GM12878 (cell line): ENCODE results near the gene TSSC4. TPM values are rescaled to one million over a fixed set of nuclear protein-coding genes. Genes with fewer than 3 reads are reported as not detected.

ENCODE experiments used
- CHD4 ChIP-seq: fragments of 200-600 bp; sonication (generic); IDR thresholded peaks from 2 replicates; pipeline ENCODE4 v1.6.1; 2016; ENCODE audit warnings: mild to moderate bottlenecking
- CTCF ChIP-seq, 3 experiments: IDR thresholded peaks in 2 of 3; conservative IDR thresholded peaks in 1 of 3; 2 replicates each; pipeline ENCODE4 v1.5.1; 2011; ENCODE audit warnings: low read depth in 3 of 3, low read length in 3 of 3, mild to moderate bottlenecking in 3 of 3, control low read depth in 2 of 3, moderate library complexity in 2 of 3, inconsistent platforms in 1 of 3, mixed read lengths in 1 of 3; ENCODE audit not compliant: control insufficient read depth in 2 of 3, insufficient read depth in 1 of 3; ENCODE audit errors: extremely low read depth in 1 of 3
- DPF2 ChIP-seq: fragments of 450-650 bp; IDR thresholded peaks from 2 replicates; pipeline ENCODE4 v1.6.1; 2017; ENCODE audit warnings: mild to moderate bottlenecking
- EP300 ChIP-seq, 2 experiments: fragments of 150-350 bp in 1 of 2; IDR thresholded peaks; 2 replicates each; pipeline ENCODE4 v1.6.1; 2011 to 2012; ENCODE audit warnings: low read depth in 2 of 2, low read length in 2 of 2, borderline replicate concordance in 1 of 2, improper control_type of control experiment in 1 of 2, inconsistent platforms in 1 of 2; ENCODE audit not compliant: control insufficient read depth in 1 of 2
- FOS ChIP-seq: IDR thresholded peaks from 3 replicates; pipeline ENCODE4 v1.6.1; 2011; ENCODE audit warnings: borderline replicate concordance; ENCODE audit not compliant: insufficient read length; ENCODE audit errors: extremely low read depth
- JUNB ChIP-seq: IDR thresholded peaks from 2 replicates; pipeline ENCODE4 v1.6.1; 2016; ENCODE audit warnings: antibody characterized with exemption, mild to moderate bottlenecking
- LARP7 ChIP-seq: fragments of 450-650 bp; IDR thresholded peaks from 2 replicates; pipeline ENCODE4 v1.6.1; 2017; ENCODE audit warnings: mild to moderate bottlenecking
- MEF2B ChIP-seq: fragments of 450-650 bp; IDR thresholded peaks from 2 replicates; pipeline ENCODE4 v1.6.1; 2018; ENCODE audit warnings: mild to moderate bottlenecking, moderate library complexity; ENCODE audit not compliant: partially characterized antibody, poor library complexity, severe bottlenecking
- NBN ChIP-seq: fragments of 450-650 bp; IDR thresholded peaks from 2 replicates; pipeline ENCODE4 v1.6.1; 2016
- NRF1 ChIP-seq: conservative IDR thresholded peaks from 2 replicates; pipeline ENCODE4 v1.6.1; 2011; ENCODE audit warnings: mild to moderate bottlenecking, low read depth, low read length, improper control_type of control experiment
- POLR2AphosphoS5 ChIP-seq: IDR thresholded peaks from 2 replicates; pipeline ENCODE4 v1.6.1; 2011; ENCODE audit warnings: mild to moderate bottlenecking, low read length, inconsistent platforms
- POU2F2 ChIP-seq: IDR thresholded peaks from 3 replicates; pipeline ENCODE4 v1.6.1; 2011; ENCODE audit warnings: low read depth, mild to moderate bottlenecking, low read length, borderline replicate concordance
- SPI1 ChIP-seq: IDR thresholded peaks from 2 replicates; pipeline ENCODE4 v1.6.1; 2011; ENCODE audit warnings: low read depth, mild to moderate bottlenecking, low read length, moderate library complexity, borderline replicate concordance; ENCODE audit not compliant: insufficient read depth
- SUPT20H ChIP-seq: IDR thresholded peaks from 2 replicates; pipeline ENCODE4 v1.6.1; 2011; ENCODE audit warnings: low read depth, mild to moderate bottlenecking, low read length, moderate library complexity, borderline replicate concordance; ENCODE audit not compliant: control insufficient read depth
- TBL1XR1 ChIP-seq: IDR thresholded peaks from 2 replicates; pipeline ENCODE4 v1.6.1; 2012; ENCODE audit warnings: low read depth, low read length, improper control_type of control experiment
- USF2 ChIP-seq: IDR thresholded peaks from 2 replicates; pipeline ENCODE4 v1.6.1; 2011; ENCODE audit warnings: low read depth, low read length, improper control_type of control experiment, borderline replicate concordance
- WRNIP1 ChIP-seq: IDR thresholded peaks from 2 replicates; pipeline ENCODE4 v1.6.1; 2011; ENCODE audit warnings: low read depth, low read length, improper control_type of control experiment, borderline replicate concordance
- ZNF207 ChIP-seq: fragments of 450-650 bp; IDR thresholded peaks from 2 replicates; pipeline ENCODE4 v1.6.1; 2014; ENCODE audit warnings: antibody characterized with exemption, mild to moderate bottlenecking, borderline replicate concordance
- ZNF217 ChIP-seq: fragments of 450-650 bp; IDR thresholded peaks from 2 replicates; pipeline ENCODE4 v1.6.1; 2017; ENCODE audit warnings: antibody characterized with exemption, mild to moderate bottlenecking
- polyA plus RNA-seq, 11 experiments: library from polyadenylated mRNA; depleted of rRNA in 4 of 11; unstranded in 6 of 11; stranded (reverse) in 5 of 11; fragments of >200 nt; fragmentation: Nextera tagmentation in 4 of 11; fragmentation: Illumina TruSeq in 1 of 11; extraction: Ambion mirVana in 4 of 11; extraction: Trizol in 1 of 11; gene quantifications; 1 replicate in 1 of 11; 2 replicates in 10 of 11; pipeline versions ENCODE4 v1.2.1 to v1.2.3, GENCODE V29; 2011 to 2016; ENCODE audit warnings: inconsistent platforms in 2 of 11, missing spikeins in 2 of 11, low read depth in 1 of 11
- total RNA-seq, 4 experiments: library from RNA; depleted of rRNA in 3 of 4; stranded (reverse); fragments of >200 nt in 3 of 4; fragmentation: Illumina TruSeq in 1 of 4; extraction: Trizol in 1 of 4; gene quantifications; 2 replicates each; pipeline versions ENCODE4 v1.2.1 to v1.2.3, GENCODE V29; 2013 to 2021
- TF ChIP-seq, protein P1 (sequence below): fragments of 450-650 bp; formaldehyde crosslinking; IDR thresholded peaks from 2 replicates; pipeline ENCODE4 v1.4.0; 2020; ENCODE audit warnings: mild to moderate bottlenecking, moderate library complexity

Gene TSSC4
- total and polyA plus RNA-seq, 10 of the 15 experiments (the other 5 are each of a cell fraction or from before 2014, with no cell fraction given), result 0.69 to 70.1 (median 25.7) TPM

GRCh38 chr11:2382936-2383851, 17.4 kb upstream of the TSSC4 start (continued):
- no peak for TF ChIP-seq EP300 (IDR thresholded peaks at IDR 0.05; ENCODE audit: borderline replicate concordance in 1 of 2, control insufficient read depth in 1 of 2, low read depth in 2 of 2, low read length in 2 of 2)
- no peak for TF ChIP-seq FOS
- TF ChIP-seq SPI1, result 0 out of 2 replicates have a peak, but pooled peaks have one; percentile 6
- TF ChIP-seq POLR2AphosphoS5, result no peak
- TF ChIP-seq ZNF217, result no peak
- TF ChIP-seq MEF2B, result peak; percentile 31
- TF ChIP-seq CHD4, result no peak
- TF ChIP-seq USF2, result no peak
- no peak for TF ChIP-seq WRNIP1
- no peak for TF ChIP-seq NRF1
- no peak for TF ChIP-seq JUNB
- 0 out of 3 replicates have a peak, but pooled peaks have one; percentile 8 for TF ChIP-seq POU2F2
- TF ChIP-seq LARP7, result no peak
- 0 out of 6 replicates have a peak, but pooled peaks of 1 of the 3 experiments have one; percentile 7 for TF ChIP-seq CTCF (IDR thresholded peaks at IDR 0.05 in 2 of 3, conservative IDR thresholded peaks at IDR 0.05 in 1 of 3; ENCODE audit: control insufficient read depth in 2 of 3, extremely low read depth in 1 of 3, insufficient read depth in 1 of 3, low read depth in 3 of 3, low read length in 3 of 3)
- no peak for TF ChIP-seq NBN
- no peak for TF ChIP-seq DPF2
- no peak for TF ChIP-seq SUPT20H
- TF ChIP-seq ZNF207, result no peak
- TF ChIP-seq TBL1XR1, result no peak
- TF ChIP-seq, protein P1, sequence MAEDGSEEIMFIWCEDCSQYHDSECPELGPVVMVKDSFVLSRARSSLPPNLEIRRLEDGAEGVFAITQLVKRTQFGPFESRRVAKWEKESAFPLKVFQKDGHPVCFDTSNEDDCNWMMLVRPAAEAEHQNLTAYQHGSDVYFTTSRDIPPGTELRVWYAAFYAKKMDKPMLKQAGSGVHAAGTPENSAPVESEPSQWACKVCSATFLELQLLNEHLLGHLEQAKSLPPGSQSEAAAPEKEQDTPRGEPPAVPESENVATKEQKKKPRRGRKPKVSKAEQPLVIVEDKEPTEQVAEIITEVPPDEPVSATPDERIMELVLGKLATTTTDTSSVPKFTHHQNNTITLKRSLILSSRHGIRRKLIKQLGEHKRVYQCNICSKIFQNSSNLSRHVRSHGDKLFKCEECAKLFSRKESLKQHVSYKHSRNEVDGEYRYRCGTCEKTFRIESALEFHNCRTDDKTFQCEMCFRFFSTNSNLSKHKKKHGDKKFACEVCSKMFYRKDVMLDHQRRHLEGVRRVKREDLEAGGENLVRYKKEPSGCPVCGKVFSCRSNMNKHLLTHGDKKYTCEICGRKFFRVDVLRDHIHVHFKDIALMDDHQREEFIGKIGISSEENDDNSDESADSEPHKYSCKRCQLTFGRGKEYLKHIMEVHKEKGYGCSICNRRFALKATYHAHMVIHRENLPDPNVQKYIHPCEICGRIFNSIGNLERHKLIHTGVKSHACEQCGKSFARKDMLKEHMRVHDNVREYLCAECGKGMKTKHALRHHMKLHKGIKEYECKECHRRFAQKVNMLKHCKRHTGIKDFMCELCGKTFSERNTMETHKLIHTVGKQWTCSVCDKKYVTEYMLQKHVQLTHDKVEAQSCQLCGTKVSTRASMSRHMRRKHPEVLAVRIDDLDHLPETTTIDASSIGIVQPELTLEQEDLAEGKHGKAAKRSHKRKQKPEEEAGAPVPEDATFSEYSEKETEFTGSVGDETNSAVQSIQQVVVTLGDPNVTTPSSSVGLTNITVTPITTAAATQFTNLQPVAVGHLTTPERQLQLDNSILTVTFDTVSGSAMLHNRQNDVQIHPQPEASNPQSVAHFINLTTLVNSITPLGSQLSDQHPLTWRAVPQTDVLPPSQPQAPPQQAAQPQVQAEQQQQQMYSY (CRISPR knock-in tag), result no peak
